ENCODE results near the gene ZNF277.

Gene ZNF277

DNA sequence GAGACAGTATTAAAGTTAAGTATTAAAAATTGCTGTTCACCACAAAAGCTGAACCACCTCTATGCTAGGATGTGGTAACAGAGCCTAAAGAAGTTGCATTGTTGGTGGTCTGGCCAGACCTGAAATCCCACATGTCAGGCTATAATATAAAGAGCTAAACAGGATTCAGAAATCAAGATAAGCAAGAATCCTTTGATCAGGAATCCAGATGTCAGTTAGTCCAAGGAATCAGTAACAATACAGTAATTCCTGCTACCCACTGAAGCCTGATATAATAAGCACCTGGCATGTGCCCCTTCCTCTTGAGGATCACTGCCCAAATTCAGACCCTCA, 48.9 kb downstream of the ZNF277 start:
- DNase-seq, result no peak

DNA sequence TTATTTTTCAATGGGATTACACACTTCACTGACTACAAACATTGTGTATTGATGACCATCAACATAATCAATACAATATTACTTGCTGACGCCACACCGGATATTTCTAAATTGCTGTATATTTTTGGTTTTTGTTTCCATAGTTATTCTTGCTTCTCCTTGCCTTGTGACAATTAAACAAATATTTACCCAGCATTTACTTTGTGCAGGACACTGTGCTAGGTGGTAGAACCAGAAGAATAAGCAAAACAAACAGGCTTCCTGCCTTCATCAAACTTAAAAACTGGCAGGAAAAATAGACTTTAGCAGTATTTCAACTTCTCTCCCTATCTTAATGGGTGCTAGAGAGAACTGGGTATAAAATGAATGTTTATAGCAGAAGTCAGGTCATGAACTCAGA, 50.6 kb downstream of the ZNF277 start:
- no peak for DNase-seq

DNA sequence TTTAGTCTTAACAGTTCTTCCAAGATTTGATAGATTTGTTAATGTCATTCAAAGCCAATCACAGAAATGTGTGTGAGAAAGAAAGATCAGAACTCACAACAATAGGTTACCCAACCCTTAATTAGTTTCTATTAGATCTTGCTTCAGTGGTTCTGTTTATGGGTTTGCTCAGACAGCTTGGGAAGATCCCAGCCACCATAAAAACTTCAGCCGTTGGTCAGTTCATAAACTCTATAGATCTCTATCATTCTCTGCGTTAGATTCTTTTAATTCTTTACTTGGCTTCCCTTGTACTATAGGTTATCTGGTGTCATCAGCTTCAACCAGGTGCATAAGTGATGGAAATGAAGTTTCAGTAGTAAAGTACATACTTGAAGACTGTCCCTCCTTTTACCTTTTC, 54.4 kb downstream of the ZNF277 start:
- DNase-seq, result no peak

DNA sequence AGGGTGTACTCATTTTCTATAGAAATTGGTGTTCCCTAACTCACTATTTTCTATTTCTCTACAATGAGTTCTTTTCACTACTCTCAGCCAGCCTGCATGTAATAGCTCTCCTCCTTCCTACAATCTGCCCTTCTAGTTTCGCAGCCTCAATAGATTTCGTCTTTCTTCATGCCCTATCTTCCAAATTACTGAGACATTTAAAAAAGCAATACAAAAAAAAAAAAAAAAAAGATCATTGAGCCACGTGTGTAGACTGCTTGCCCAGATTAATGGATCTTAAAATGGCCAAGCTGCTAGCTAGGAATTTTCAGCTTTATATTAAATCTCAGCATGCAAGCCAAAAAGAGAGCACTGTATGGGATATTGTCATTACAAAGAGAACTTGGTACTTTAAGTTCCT, 55.5 kb downstream of the ZNF277 start:
- no peak for DNase-seq

DNA sequence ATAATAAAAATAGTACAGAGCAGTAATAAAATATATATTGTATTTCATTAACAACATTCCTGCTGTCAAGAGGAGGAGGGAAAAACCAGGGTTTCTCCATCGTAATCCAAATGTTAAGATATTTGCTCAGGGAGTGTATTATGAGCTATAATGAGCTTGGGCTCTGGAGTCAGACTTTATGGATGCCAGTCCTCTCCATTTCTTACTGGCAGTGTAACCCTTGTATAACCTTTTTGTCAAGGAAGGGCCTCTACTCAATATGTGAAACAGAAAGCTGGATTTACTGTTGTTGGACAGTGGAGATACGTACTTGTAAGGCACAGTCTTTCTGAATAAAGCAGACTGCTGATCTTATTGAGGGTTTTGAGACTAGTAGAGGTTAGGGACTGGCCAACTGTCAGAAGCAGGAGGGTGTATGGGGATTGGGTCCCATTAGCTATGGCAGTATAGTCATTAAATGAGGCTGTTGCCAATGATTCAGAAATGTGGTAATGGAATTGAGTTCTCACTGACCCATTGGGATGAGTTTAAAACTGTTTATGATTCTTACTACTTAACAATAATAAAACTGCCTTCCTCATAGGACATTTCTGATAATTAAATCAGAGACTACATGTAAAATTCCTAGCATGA, 56.5 kb downstream of the ZNF277 start:
- DNase-seq, result no peak

DNA sequence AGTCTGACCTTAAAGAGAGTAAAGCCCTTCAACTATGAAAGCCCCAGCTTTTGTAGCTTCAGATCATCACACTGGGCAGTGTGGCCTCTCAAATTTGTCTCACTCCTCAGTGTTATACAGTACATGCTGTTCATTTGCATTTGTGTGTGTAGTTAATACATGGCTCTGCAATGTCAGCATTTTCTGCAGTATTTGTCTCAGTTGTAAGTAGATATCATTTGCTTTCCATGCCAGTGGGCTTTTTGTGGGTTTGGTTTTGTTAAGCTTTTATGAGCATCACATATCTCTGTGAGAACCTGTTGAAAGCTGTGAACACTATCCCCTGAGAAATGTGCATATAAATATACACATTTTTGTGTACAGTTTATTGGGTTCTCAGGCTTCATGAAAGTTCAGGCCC, 57.0 kb downstream of the ZNF277 start:
- DNase-seq, result no peak

DNA sequence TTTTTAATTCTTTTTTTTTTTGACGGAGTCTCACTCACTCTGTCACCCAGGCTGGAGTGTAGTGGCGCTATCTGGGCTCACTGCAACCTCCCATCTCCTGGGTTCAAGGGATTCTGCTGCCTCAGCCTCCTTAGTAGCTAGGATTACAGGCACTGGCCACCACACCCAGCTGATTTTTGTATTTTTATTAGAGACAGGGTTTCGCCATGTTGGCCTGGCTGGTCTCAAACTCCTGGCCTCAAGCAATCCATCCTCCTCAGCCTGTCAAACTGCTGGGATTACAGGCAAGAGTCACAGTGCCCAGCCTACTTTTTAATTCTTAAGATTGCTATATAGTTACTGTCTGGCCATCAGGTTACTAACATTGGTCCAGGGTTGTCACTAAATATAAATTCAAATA, 59.6 kb downstream of the ZNF277 start:
- DNase-seq, result no peak

DNA sequence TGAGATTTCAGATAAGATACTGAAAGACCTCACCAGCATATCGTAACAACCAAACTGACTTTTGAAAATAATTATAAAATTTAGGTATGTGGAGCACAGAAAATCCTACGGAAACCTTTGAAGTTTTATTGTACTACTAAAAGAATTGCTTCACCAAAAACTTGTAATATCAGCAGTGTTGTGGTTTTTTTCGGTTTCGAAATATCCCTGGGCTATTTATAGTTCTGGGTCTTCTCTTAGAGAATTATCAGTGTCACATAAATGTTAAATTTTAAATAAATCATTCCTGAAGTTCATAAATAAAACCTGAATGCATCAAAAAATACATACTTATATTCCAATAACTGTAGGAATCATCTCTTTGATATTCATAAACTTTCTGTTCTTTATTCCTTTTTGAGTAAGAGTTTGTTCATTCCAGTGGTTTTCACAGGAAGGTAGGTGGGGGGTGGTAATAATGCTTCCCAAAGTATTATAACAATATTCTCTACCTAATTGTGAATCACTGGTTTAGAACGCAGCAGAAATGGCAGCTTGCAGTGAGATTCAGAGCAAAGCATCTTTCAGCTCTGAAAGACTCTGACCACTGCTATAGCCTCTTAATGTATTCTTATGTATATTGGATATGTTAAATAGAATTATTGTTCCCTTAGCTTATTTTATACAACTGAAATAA, 60.2 kb downstream of the ZNF277 start:
- DNase-seq, result no peak

DNA sequence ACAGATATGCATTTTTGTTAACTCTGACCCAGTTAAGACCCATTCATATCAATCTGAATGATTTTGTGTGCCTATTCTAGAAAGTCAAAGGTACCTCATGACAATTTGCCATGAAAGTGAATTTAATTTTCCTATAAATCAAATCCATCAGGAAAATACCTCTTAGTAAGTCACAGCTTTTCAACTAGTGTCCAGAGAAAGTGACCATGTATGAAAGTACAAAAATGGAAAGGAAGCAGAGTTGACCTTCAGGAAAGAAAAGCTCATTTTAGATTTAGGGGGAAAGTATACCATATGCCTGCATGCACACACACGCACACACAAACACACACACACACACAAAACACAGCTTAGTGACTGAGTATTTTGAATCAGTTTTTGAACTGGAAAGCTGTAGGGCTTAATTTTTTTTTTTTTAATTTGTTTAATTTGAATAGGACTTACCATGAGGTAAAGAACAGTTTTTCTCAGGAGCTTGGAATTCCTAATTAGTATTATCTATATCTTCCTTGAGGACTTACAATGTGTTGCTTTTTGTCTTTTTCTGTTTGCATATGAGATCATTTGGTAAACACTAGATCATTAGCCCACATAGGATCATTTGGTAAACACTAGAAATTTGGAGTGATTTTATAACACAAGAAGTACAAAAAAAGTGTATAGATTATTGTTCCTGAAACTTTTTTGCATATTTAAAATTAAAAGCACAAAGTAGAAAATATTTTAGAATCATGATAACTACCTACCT, 61.6 kb downstream of the ZNF277 start:
- DNase-seq, result no peak

DNA sequence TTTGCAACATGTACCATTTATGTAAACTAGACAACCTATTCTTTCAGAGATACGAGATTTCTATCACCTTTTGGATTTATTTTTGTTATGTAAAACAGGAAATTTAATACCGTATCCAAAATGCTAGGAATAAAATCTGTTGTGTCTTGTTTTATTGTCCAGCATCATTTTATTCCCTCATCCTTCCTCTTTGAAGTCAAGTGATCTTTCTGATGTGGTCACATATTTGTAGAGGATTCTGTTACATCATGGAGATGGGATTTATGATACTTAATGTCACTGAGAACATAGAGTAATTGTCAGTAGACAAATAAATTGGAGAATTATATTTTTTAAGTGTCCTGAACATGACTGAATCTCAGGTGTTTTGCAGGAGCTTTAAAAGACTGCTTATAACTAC, 64.7 kb downstream of the ZNF277 start:
- no peak for DNase-seq

DNA sequence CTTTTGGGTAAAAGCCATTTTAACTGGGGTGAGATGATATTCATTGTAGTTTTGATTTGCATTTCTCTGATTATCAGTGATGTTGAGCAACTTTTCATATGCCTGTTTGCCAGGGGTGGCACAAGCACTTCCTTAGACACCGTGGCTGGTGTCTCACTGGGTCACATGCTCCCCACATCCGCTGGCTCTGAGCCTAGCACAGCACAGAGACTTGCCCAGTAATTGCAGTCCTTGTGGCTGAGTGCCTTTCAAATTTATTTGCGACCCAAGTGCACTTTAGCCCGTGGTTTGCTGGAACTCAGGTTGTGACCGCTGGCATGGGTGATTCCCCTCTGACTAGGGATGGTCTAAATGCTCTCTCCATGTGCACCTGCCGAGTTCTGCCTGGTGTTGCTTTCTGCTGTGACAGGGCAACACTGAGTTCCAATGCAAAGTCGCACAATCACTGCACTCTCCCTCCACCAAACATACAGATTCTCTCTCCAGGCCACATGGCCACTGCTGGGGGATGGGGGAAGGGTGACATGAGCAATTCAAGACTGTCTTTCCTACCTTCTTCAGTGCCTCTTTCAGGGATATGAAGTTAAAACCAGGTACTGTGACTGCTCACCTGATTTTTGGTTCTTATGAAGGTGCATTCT, 66.5 kb downstream of the ZNF277 start:
- no peak for DNase-seq

DNA sequence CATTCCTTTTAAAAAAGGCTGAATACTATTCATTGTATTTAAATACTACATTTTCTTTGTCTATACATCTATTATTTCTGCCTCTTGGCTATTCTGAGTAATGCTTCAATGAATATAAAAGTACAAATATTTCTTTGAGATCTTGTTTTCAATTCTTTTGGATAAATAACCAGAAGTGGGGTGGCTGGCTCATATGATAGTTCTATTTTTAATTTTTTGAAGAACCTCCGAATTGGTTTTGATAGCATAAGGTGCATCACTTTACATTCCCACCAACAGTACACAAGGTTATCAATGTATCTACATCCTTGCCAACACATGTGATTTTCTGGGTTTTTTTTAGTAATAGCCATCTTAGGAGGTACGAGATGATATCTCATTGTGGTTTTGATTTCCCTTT, 72.5 kb downstream of the ZNF277 start:
- DNase-seq, result no peak

DNA sequence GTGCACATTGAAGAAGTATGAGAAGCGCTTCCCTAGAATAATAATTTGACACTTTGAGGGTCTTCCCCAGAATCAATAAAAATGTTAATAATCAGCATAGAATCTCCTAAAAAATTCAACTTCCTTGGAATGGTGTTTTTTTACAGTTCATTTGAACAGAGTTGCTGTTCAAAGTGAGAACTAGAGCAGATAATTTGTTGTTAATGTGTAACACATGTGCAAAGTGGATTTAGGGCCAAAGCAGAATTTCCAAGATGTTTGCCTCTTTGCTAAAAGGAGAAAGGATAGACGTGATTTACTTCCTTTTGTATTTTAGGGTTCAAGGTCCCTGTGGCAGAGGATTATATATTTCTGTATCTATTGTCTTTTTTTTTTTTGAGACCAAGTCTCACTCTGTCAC, 73.8 kb downstream of the ZNF277 start:
- DNase-seq, result no peak

DNA sequence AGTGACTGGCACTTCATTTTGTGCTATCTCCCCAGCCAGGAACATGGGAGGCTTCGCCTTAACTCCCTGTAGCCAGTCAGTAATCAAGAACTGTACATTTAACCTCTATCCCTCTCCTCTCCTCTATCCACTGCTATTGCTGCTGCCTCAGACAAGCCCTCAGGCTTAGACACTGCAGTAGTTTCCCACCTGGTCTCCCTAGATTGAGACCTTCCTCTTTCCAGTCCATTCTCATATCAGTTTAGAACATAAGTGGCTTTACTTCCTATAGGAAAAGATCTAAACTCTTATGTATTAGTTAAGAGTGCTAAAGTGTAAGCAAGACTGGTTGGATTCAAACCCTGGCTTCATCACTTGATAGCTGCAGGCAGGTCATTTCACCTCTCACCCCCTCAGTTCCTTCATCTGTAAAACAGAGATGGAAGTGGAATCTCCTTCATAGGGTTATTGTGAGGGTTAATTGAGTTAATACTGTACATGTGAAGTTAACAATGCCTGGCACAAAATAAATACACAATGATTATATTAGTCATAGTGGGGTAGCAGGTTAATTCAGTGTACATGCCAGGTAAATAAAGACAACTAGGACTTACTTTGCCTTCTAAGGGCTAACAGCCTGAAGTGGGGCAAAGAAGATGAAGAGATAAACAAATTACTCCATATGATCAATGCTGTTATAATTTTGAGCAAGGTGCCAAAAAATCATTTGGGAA, 76.1 kb downstream of the ZNF277 start:
- DNase-seq, result no peak

DNA sequence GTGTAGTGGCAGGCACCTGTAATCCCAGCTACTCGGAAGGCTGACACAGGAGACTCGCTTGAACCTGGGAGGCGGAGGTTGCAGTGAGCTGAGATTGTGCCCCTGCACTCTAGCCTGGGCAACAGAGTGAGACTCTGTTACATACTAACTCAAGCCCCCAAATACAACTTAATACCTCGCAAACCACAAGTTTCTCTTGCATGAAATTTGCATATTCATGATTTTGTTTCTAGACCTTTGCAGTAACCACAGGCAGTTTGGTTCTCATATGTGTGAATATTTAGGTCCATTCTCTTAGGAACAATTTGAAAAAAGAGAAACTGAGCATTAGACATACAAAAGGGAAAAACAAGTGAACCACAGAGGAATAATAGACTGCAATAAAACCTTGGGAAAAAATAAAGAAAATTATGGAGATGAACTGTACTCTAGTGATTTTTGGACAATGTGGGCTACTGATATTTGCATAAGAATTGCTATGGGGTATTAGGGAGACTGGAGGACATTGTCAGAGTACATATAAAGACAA, 77.0 kb downstream of the ZNF277 start:
- DNase-seq, result no peak

DNA sequence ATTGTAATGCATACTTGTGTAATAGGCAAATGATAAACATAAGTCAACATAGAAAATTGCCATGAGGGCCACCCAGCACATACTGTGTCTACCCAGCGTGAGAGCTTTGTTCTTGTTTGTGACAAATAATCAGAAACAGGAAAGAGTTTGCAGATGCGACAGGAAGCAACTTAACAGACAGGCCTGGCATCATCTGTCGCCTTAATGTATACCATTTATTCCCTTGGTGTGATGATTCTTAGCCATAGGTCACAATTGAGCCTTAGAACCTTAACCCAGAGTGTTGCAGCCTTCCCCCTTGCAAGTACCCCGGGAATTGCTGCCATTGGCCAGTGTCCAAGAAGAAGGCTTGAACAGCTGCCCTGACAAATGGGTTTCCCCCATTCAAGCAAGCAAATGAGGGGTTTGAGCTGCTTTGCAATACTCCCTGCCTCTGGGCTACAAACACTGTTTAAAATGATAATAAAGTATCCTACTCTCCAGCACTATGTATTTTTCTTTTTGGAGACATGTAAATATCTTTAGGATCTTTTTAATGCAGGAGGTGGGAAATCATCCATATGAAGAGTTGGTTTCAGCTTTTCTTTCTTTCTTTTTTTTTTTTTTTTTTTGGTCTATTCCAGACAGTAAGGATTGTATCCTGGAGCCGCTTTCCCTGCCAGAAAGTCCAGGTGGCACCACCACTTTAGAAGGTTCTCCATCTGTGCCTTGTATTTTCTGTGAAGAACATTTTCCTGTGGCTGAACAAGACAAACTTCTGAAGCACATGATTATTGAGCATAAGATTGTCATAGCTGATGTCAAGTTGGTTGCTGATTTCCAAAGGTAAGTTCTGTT, 80.0 kb downstream of the ZNF277 start:
- DNase-seq, result no peak

DNA sequence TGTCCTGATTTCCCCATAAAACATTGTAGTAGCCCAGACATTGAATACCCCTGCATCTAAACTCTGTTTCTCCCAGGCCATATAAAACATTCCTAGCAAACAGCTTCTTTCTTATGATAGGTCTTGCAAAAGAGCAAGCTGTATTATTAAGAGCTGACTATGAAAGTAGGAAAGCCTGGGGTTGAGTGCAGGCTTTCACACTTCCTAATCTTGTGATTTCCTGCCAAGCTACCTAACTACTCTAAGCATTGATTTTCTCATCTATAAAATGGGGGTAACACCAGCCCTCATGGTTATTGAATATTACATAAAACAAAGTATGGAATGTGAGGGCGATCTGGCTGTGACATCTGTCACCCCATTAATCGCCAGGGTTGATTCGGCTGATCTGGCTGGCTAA, 81.8 kb downstream of the ZNF277 start:
- DNase-seq, result no peak

DNA sequence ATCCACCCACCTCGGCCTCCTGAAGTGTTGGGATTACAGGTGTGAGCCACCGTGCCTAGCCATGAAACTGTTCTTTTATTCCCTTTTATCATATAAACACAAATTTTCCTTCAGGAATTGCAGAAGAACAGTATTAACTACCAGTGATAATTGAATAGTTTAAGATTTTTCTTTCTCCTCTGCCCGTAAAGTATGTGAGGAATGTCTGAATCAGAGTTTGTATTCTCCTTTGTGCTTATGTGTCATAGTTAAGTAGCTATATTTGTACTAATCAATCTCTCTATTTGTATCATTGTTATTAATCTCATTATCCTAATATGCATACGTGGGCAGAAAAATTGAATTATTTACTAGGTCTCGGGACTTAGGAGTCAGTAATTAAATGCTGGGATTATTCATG, 83.6 kb downstream of the ZNF277 start:
- DNase-seq, result no peak

DNA sequence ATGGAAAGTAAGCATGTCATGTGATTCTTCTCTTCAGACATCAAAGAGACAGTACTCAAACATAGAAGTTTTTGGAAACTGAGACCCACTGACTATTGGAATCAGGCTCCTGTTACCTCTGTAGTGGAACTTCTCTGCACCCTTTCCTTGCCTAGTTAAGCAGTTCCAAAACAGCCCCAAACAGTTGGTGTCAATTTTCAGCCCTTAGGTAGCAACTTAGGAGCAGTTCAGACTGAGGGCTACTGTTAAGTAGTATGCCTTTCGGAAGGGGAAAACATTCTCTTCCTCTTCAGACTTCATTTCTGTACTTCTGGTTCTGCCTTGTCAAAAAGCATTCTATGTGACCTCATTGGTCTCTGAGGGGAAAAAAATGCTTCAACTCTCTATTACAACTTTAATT, 85.7 kb downstream of the ZNF277 start:
- no peak for DNase-seq

DNA sequence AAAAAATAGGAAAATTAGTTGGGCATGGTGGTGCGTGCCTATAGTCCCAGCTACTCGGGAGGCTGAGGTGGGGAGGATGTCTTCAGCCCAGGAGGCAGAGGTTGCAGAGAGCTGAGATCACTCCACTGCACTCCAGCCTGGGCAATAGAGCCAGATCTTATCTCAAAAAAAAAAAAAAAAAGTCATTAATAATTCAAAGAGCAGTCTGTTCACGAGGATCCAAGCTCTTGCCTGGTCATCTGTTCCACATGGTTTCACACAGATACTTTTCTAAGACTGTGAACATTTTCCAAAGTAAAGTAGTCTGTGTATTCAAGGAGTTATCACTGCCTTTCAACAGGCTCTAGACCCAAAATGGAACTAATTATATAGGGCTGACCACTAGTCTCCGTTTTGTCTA, 86.9 kb downstream of the ZNF277 start:
- no peak for DNase-seq

DNA sequence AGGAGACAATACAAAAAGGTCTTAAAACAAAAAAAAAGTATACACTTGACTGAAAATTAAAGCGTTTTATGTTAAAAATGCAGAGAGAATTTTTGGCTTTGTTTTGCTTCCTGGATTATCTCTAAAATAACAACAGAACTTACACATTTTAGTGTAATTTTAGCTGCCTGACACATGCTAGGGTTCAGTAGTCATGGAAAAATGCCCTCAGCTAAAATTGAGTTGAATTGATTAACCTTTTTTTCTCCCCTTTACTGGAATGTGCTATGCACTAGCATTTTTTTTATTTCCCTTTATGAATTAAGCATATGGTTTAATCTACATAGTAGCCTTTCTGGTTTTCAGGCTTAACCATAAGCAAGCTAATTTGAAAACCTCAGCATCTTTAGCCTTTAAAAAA, 89.9 kb downstream of the ZNF277 start:
- DNase-seq, result no peak

DNA sequence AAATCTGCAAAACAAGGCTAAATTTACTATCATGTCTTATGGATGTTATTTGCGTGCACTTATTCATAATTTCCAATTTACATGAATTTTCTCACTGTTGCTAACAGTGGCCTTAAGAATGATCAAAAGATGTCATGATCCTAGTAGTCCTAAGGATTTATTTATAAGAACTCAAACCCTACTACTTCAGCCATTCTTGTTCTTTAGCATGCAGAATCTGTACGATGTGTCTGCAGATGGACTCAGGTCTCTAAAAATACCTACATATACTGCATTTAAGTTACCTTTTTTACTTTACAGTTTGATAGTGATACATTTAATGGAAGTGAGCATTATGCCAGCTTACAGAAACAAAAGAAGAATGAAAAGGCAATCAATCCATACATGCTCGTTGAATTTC, 91.2 kb downstream of the ZNF277 start:
- DNase-seq, result no peak
